SJSA1 (cell line): ENCODE data around the gene COPS9. TPM values are rescaled to one million over a fixed set of nuclear protein-coding genes. Genes with fewer than 3 reads are reported as not detected.

Experiments used
- DNase-seq, 2 experiments: peaks; one replicate each; pipeline ENCODE4 v3.0.0-alpha.2; 2015 to 2020; ENCODE audit warnings: low spot score in 2 of 2, low read depth in 1 of 2
- H3K27ac ChIP-seq: fragments of 250-450 bp; sonication (Bioruptor Pico); 2 replicates; pipeline ENCODE4 v1.5.1; 2020; ENCODE audit warnings: mild to moderate bottlenecking, moderate library complexity
- H3K27me3 ChIP-seq: fragments of 250-450 bp; sonication (Bioruptor Pico); replicated peaks from 2 replicates; pipeline ENCODE4 v1.5.1; 2020; ENCODE audit warnings: mild to moderate bottlenecking, moderate library complexity
- H3K36me3 ChIP-seq: fragments of 250-450 bp; sonication (Bioruptor Pico); 2 replicates; pipeline ENCODE4 v1.5.1; 2020; ENCODE audit warnings: mild to moderate bottlenecking
- H3K4me1 ChIP-seq: fragments of 250-450 bp; sonication (Bioruptor Pico); replicated peaks from 2 replicates; pipeline ENCODE4 v1.6.1; 2021; ENCODE audit warnings: mild to moderate bottlenecking
- H3K4me3 ChIP-seq: fragments of 250-450 bp; sonication (Bioruptor Pico); 2 replicates; pipeline ENCODE4 v1.5.1; 2020; ENCODE audit warnings: mild to moderate bottlenecking
- H3K9me3 ChIP-seq: fragments of 250-450 bp; sonication (Bioruptor Pico); replicated peaks from 2 replicates; pipeline ENCODE4 v1.5.1; 2020; ENCODE audit warnings: mild to moderate bottlenecking
- total RNA-seq: library from RNA; depleted of rRNA; stranded (reverse); fragments of >200 nt; shearing (Covaris generic); gene quantifications from 2 replicates; pipeline ENCODE4 v1.2.3, GENCODE V29; 2014

The COPS9 gene
- total RNA-seq, 1 experiment from 2014 or later = 176 TPM

DNA sequence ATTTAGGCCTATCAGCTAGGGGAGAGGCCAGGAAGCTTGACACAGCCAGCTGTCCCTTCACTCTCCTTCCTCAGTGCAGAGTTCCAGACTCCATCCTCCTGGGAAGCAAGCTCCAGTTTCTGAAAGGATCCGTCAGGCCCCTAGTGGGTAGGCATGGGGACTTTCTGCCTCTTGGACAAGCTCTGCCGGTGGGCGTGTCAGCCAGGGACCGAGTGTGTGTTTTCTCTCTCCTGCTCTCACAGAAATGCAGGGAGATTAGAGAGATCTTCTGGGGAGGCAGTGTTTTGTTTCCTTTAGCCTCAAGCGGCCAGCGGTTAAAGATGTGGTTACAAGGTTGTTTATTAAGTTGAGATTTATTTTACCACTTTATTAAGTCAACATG, 34.2 kb upstream of the COPS9 start:
- peaks cover 35% of the 10 kb centered on the region for H3K27me3 ChIP-seq
- H3K4me1 ChIP-seq = peaks cover 3% of the 10 kb centered on the region; the same call in 1 of the 2 replicates
- no peak overlapping the region for H3K27ac ChIP-seq
- no peaks in the 10 kb centered on the region for H3K9me3 ChIP-seq
- peak in 1 of 2 experiments; percentile 20 for DNase-seq
- no peak overlapping the region for H3K4me3 ChIP-seq
- H3K36me3 ChIP-seq = no peaks in the 10 kb centered on the region

GRCh38 chr2:240169486-240170353, 33.6 kb upstream of the COPS9 start:
- peaks cover 3% of the 10 kb centered on the region; the same call in 1 of the 2 replicates for H3K4me1 ChIP-seq
- peaks cover 33% of the 10 kb centered on the region for H3K27me3 ChIP-seq
- DNase-seq = no peak
- no peaks in the 10 kb centered on the region for H3K36me3 ChIP-seq
- H3K9me3 ChIP-seq = no peaks in the 10 kb centered on the region
- H3K4me3 ChIP-seq = no peak overlapping the region
- H3K27ac ChIP-seq = no peak overlapping the region

DNA sequence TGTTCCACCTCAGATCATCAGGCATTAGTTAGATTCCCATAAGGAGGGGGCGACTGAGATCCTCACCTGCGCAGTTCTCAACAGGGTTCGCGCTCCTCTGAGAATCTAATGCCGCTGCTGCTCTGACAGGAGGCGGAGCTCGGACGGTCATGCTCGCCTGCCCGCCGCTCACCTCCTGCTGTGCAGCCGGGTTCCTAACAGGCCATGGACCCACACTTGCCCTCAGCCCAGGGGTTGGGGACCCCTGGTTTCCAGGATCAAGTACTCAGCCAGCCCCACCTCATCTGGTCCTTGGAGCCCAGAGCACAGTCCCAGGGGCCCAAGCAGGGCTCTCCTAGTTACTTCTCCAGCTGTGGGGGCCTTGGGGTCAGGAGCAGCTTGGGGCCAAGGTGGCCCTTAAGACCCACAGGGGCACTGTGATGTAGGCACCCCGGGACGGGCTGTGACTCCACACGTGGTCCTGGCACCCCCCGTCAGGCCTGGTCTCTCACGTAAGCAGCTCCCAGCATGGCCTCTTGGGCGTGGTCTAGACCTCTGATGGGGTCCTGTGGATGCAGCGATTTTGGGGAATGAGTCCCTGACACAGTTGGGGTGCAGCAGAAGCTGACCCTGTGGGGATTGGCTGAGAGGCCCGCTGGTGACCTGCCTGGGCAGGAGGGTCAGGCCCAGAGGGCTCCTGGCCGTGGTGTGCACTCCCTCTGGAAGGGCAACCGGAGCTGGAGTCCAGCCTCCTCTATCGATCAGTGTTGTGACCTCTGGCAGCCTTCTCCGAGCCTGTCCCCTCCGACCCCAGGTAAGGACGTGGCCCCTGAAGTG, 32.6 kb upstream of the COPS9 start:
- DNase-seq = no peak
- H3K9me3 ChIP-seq = no peaks in the 10 kb centered on the region; the same call in 1 of the 2 replicates
- H3K4me3 ChIP-seq = no peak overlapping the region
- H3K36me3 ChIP-seq = no peaks in the 10 kb centered on the region
- H3K4me1 ChIP-seq = peaks cover 3% of the 10 kb centered on the region; the same call in 1 of the 2 replicates
- H3K27me3 ChIP-seq = peaks cover 33% of the 10 kb centered on the region
- H3K27ac ChIP-seq = no peak overlapping the region

DNA sequence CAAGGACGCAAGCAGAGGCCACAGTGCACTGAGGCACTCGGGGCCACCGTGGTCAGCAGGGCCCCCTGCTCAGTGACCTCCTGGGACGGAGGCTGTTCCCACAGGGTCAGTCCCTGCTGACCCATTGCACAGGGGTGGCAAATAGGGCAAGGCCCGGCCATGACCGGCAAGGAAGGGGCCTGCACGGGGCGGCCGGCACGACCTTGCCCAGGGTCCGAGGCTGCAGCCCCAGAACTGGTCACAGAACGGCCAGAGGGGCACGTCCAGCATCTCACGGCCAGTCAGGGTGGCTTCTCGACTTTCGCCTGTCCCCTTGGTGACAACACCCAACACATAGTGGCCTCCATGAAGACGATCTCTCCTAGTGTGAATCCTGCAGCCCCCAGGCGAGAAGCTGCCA, 31.9 kb upstream of the COPS9 start:
- peaks cover 26% of the 10 kb centered on the region for H3K27me3 ChIP-seq
- H3K9me3 ChIP-seq = no peaks in the 10 kb centered on the region; the same call in 1 of the 2 replicates
- no peaks in the 10 kb centered on the region for H3K36me3 ChIP-seq
- peaks cover 3% of the 10 kb centered on the region; the same call in 1 of the 2 replicates for H3K4me1 ChIP-seq
- DNase-seq = no peak
- no peak overlapping the region for H3K4me3 ChIP-seq
- no peak overlapping the region for H3K27ac ChIP-seq

GRCh38 chr2:240167588-240167880, 31.4 kb upstream of the COPS9 start:
- Histone ChIP-seq H3K4me1 (peaks cover 3% of the 10 kb centered on the region; the same call in 1 of the 2 replicates), H3K4me3 (no peak overlapping the region), H3K27me3 (peaks cover 21% of the 10 kb centered on the region; the same call in 1 of the 2 replicates), H3K27ac (no peak overlapping the region), H3K9me3 (no peaks in the 10 kb centered on the region; the same call in 1 of the 2 replicates), H3K36me3 (no peaks in the 10 kb centered on the region)
- no peak for DNase-seq

GRCh38 chr2:240166761-240167587, 30.9 kb upstream of the COPS9 start:
- DNase-seq = no peak
- H3K4me1 ChIP-seq = peaks cover 3% of the 10 kb centered on the region; the same call in 1 of the 2 replicates
- peaks cover 17% of the 10 kb centered on the region; the same call in 1 of the 2 replicates for H3K27me3 ChIP-seq
- no peaks in the 10 kb centered on the region for H3K36me3 ChIP-seq
- H3K9me3 ChIP-seq = no peaks in the 10 kb centered on the region; the same call in 1 of the 2 replicates
- H3K27ac ChIP-seq = no peak overlapping the region
- H3K4me3 ChIP-seq = no peak overlapping the region

- Histone ChIP-seq H3K4me3 (no peak overlapping the region), H3K36me3 (no peaks in the 10 kb centered on the region), H3K27ac (no peak overlapping the region), H3K27me3 (peaks cover 11% of the 10 kb centered on the region; the same call in 1 of the 2 replicates), H3K4me1 (peaks cover 3% of the 10 kb centered on the region; the same call in 1 of the 2 replicates), H3K9me3 (no peaks in the 10 kb centered on the region; the same call in 1 of the 2 replicates)
- DNase-seq = no peak
Observed at GRCh38 chr2:240166191-240166590, 30.1 kb upstream of the COPS9 start.

DNA sequence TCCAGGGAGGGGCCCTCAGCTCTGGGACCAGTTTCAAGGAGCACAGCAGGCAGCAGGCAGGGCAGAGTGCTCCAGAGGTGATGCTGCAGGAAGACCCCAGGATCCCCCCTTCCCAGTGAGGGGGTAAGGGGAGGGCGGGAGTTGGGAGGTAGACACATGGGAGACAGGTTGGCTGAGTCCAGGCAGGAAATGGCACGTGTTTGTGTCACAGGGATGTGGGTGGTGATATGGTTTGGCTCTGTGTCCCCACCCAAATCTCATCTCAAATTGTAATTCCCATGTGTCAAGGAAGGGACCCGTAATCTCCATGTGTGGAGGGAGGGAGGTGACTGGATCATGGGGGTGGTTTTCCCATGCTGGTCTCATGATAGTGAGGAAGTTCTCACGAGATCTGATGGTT, 29.6 kb upstream of the COPS9 start:
- Histone ChIP-seq H3K4me1 (peaks cover 3% of the 10 kb centered on the region; the same call in 1 of the 2 replicates), H3K36me3 (no peaks in the 10 kb centered on the region), H3K27me3 (peaks cover 5% of the 10 kb centered on the region; the same call in 1 of the 2 replicates), H3K4me3 (no peak overlapping the region), H3K27ac (no peak overlapping the region), H3K9me3 (no peaks in the 10 kb centered on the region; the same call in 1 of the 2 replicates)
- no peak for DNase-seq

DNA sequence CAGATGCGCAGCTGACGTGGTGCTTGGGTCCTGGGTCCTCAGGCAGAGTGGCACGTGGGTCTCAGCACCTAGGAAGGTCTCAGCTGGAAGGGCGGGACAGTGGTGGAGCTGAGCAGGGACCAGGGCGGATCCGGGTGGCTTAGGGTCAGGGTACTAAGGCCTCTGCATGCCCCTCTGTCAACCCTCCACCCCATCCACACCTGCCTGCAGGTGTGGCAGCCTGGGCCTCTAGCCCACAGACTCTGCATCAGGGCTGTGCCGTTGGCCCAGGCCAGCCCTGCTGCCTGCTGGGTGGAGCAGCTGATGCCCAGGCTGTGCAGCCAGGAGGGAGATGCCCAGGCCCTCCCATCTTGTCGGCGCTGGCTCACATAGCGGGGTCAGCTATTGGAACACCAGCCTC, 28.9 kb upstream of the COPS9 start:
- Histone ChIP-seq H3K27ac (no peak overlapping the region), H3K4me1 (no peaks in the 10 kb centered on the region; the same call in 1 of the 2 replicates), H3K27me3 (peaks cover 3% of the 10 kb centered on the region; the same call in 1 of the 2 replicates), H3K36me3 (no peaks in the 10 kb centered on the region), H3K4me3 (no peak overlapping the region), H3K9me3 (no peaks in the 10 kb centered on the region; the same call in 1 of the 2 replicates)
- DNase-seq = no peak

DNA sequence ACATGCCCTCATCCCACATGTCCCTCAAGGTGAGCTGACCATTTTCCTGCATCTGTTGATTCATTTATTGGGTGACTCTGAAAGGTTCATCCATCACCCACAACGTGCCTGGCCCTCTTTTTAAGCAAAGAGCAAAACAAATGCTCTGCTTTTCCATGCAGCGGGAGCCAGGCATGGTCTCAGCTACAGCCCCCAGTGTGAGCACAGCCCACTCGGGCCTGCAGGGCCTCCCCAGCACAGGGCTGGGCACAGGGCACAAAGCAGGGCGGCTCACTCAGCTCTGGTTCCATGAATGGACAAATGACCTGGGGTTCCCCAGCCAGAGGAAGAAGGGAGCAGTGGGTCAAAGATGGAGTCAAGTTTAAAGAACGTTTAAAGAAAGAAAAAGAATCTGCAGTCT, 28.5 kb upstream of the COPS9 start:
- no peaks in the 10 kb centered on the region for H3K36me3 ChIP-seq
- H3K4me3 ChIP-seq = no peak overlapping the region
- no peaks in the 10 kb centered on the region for H3K4me1 ChIP-seq

DNA sequence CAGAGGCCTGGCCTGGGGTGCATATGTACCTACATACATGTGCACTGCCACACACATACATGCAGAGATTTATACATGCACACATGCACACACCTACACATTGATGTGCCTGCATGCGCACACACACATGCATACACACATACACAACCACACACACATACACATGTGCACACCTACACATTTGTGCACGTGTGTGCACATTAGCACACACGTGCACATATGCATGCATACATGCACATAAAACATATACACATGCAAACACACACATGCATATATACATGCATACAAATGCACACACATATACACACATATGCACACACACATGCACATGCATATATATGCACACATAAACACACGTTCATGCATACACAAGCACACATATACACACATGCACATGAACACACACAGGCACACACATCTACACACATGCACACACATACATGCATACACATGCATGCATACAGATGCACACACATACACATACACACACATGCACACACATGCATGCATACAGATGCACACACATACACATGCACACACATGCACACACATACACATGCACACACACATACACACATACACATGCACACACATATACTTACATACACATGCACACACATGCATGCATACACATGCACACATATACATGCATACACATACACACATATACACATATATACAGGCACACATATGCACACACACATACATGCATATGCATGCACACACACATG, 27.9 kb upstream of the COPS9 start:
- Histone ChIP-seq H3K9me3 (no peaks in the 10 kb centered on the region; the same call in 1 of the 2 replicates), H3K4me1 (no peaks in the 10 kb centered on the region), H3K36me3 (no peaks in the 10 kb centered on the region), H3K27ac (no peak overlapping the region), H3K27me3 (peaks cover 2% of the 10 kb centered on the region; the same call in 1 of the 2 replicates), H3K4me3 (no peak overlapping the region)
- DNase-seq = no peak

More for the DNA sequence above, 28.5 kb upstream of the COPS9 start:
- DNase-seq = no peak
- Histone ChIP-seq H3K27me3 (peaks cover 2% of the 10 kb centered on the region; the same call in 1 of the 2 replicates), H3K9me3 (no peaks in the 10 kb centered on the region; the same call in 1 of the 2 replicates), H3K27ac (no peak overlapping the region)

DNA sequence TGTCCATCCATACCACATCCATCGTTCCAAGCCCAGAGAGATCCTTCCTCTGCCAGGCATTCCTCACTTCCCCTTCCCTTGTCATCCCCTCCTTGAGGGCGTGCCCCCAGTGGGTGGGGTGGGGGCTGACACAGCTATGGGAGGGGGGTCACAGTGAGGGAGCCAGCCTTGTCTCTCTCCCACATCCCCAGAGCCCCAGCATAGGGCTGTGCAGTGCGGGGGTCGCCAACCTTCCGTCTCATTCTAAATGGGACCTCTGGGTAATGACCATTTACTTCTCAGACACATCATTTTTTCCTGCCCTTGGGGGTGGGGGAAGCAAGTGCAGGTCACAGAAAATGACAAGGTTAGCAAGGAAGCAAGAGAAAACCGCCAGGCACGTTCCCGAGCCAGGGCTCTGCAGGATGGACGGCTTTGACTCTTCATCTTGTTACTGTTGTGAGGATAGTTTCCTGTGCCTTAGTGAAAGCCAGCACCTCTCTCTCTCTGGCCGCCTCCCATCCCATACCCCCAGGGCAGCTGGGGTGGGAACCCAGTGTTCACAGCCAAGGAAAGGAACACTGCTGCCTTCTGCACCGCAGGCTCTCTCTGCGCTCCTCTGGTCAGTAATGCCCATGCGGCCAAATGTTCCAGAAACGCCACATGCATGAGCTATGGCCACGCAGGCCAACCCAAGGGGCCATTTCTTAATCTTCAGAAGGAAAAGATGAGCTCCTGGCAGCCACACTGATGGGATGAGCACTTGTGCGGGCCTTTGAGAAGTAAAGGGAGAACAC, 27.0 kb upstream of the COPS9 start:
- H3K27ac ChIP-seq = no peak overlapping the region
- no peaks in the 10 kb centered on the region for H3K36me3 ChIP-seq
- H3K9me3 ChIP-seq = no peaks in the 10 kb centered on the region; the same call in 1 of the 2 replicates
- no peak for DNase-seq
- no peaks in the 10 kb centered on the region for H3K4me1 ChIP-seq
- H3K4me3 ChIP-seq = no peak overlapping the region
- peaks cover 2% of the 10 kb centered on the region; the same call in 1 of the 2 replicates for H3K27me3 ChIP-seq
